ENCODE data around the gene ATG2A. TPM values are rescaled to one million over a fixed set of nuclear protein-coding genes. Genes with fewer than 3 reads are reported as not detected.
A peak's percentile ranks its signal among the peaks of the same experiment; 100 is the strongest.

The ATG2A gene
- 10 to 100 TPM; 19.5 to 21.6 (median 20.6) TPM for total RNA-seq
- 10 to 100 TPM; 11.0 to 17.9 (median 15.4) TPM for polyA plus RNA-seq
- long read RNA-seq, donor 1, partial matches to known transcripts = 12 of 14 reads
- long read RNA-seq, donor 1, other reads (novel, unspliced or antisense) = 2 of 14 reads
- long read RNA-seq, donor 2, partial matches to known transcripts = 17 of 19 reads
- long read RNA-seq, donor 2, other reads (novel, unspliced or antisense) = 2 of 19 reads

GRCh38 chr11:64916775-64917662 lies at the start of gene ATG2A:
Gene ATG2A (minus strand): TSS chr11:64917209. CDS start chr11:64917135, 74 bp downstream.
- ATAC-seq (peak; percentile 96 to 99 (median 98)), DNase-seq (peak; percentile 99 to 100)
- peaks cover 25% of the 10 kb centered on the region for H3K4me1 ChIP-seq
- TF ChIP-seq, protein P1, sequence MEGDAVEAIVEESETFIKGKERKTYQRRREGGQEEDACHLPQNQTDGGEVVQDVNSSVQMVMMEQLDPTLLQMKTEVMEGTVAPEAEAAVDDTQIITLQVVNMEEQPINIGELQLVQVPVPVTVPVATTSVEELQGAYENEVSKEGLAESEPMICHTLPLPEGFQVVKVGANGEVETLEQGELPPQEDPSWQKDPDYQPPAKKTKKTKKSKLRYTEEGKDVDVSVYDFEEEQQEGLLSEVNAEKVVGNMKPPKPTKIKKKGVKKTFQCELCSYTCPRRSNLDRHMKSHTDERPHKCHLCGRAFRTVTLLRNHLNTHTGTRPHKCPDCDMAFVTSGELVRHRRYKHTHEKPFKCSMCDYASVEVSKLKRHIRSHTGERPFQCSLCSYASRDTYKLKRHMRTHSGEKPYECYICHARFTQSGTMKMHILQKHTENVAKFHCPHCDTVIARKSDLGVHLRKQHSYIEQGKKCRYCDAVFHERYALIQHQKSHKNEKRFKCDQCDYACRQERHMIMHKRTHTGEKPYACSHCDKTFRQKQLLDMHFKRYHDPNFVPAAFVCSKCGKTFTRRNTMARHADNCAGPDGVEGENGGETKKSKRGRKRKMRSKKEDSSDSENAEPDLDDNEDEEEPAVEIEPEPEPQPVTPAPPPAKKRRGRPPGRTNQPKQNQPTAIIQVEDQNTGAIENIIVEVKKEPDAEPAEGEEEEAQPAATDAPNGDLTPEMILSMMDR (IDR thresholded peaks at IDR 0.05) = no peak
- no peaks in the 10 kb centered on the region for H3K9me3 ChIP-seq
- peaks cover 0 to 26% of the 10 kb centered on the region in 2 donors for H3K36me3 ChIP-seq (ENCODE audit: insufficient read depth in 1 of 2, low read depth in 1 of 2)
- H3K4me3 ChIP-seq = peak within 1 kb of the TSS; percentile 91
- WGBS, 3 donors = 0 to 1% (median 0%) methylated on average over 45 to 57 of the region's 57 CpGs
- no peaks in the 10 kb centered on the region for H3K27me3 ChIP-seq (ENCODE audit: insufficient read depth in 3 of 3, low read length in 2 of 3)
- H3K27ac ChIP-seq = peak within 1 kb of the TSS; percentile 84
- intact Hi-C loops (cut with DNase I) = loop anchor here in 1 of 2 donors (5.0 kb wide), 1 partner anchor 80 kb away; the partner anchor contains the start of gene BATF2

DNA sequence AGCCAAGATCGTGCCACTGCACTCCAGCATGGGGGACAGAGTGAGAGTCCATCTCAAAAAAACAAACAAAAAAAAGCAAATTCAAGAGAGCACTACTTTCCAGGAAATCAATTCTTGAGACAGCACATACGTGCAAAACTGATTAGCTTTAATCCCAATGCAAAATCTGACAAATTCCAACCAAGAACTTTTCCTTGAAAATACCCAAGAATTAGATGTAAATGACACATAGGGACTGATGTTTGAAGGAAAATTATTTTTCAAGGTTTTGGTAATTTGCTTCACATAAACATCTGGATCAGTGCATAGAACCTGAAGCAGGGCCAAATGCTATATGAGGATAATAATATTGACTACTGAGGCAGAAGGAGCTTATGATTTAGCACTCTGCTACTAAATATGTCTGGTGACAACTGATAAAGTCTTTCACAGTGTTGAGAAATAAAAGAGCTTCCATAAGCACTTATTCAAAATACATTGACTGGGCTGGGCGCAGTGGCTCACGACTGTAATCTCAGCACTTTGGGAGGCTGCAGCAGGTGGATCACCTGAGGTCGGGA lies 46.1 kb upstream of the ATG2A start:
- Histone ChIP-seq H3K4me3 (no peak overlapping the region), H3K36me3 (ENCODE audit: insufficient read depth in 1 of 2, low read depth in 1 of 2) (no peaks in the 10 kb centered on the region), H3K9me3 (no peaks in the 10 kb centered on the region), H3K27me3 (ENCODE audit: insufficient read depth in 3 of 3, low read length in 2 of 3) (peaks cover 0 to 3% (median 2%) of the 10 kb centered on the region in 3 donors), H3K27ac (no peak overlapping the region), H3K4me1 (no peaks in the 10 kb centered on the region)
- TF ChIP-seq, protein P1 (IDR thresholded peaks at IDR 0.05) = no peak
- WGBS, 3 donors = 73 to 82% (median 81%) methylated on average over 5 of the region's 5 CpGs
- intact Hi-C loops (cut with DNase I) = no loop called here
- no peak for DNase-seq
- ATAC-seq = no peak

DNA sequence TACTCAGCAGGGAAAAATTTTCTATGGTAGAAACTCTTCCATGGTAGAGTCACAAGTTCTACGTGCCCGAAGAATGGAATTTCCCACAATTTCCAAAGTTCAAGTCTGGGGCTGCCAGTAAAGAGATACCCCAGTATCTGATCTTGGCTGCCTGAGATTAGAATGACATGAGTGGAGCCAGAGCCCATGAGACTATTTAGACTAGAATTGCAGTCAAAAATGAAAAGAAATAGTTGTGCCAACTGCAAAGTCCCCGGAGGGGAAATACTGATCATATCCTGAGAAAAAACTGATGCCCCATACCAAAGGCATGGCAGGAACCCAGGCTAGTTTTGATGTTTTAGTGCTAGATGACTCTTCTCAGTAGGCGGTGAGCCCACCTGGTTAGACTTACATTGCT lies 43.7 kb upstream of the ATG2A start:
- TF ChIP-seq, protein P1 (IDR thresholded peaks at IDR 0.05) = no peak
- Histone ChIP-seq H3K36me3 (ENCODE audit: insufficient read depth in 1 of 2, low read depth in 1 of 2) (no peaks in the 10 kb centered on the region), H3K4me3 (no peak overlapping the region), H3K27ac (no peak overlapping the region), H3K9me3 (no peaks in the 10 kb centered on the region), H3K27me3 (ENCODE audit: insufficient read depth in 3 of 3, low read length in 2 of 3) (peaks cover 0 to 7% (median 2%) of the 10 kb centered on the region in 3 donors), H3K4me1 (no peaks in the 10 kb centered on the region)
- DNase-seq (no peak), ATAC-seq (no peak)
- intact Hi-C loops (cut with DNase I) = no loop called here
- 23 to 30% (median 29%) methylated on average over 4 of the region's 4 CpGs for WGBS, 3 donors

DNA sequence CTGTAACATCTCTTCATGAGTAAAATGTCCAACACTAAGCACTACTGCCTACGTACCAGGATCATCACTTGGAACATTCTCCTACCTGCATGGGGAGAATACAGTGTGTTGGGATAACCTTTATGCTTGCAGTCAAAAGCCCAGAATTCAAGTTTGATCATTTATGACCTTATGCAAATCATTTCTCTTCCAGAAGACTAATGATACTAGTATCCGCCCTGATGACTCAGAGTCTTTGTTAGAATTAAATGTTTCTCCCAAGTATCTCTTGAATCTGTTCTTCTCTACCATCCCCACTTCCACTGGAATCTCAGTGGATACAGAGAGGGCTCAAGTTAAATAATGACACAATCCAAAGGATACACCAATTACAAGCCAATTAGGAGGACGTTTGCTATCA lies 42.5 kb upstream of the ATG2A start:
- WGBS, 3 donors = 60 to 68% (median 61%) methylated on average over 3 of the region's 3 CpGs
- intact Hi-C loops (cut with DNase I) = no loop called here
- ATAC-seq (no peak), DNase-seq (no peak)
- H3K36me3 ChIP-seq (ENCODE audit: insufficient read depth in 1 of 2, low read depth in 1 of 2) = no peaks in the 10 kb centered on the region
- H3K27ac ChIP-seq = no peak overlapping the region
- H3K9me3 ChIP-seq = no peaks in the 10 kb centered on the region
- H3K4me3 ChIP-seq = no peak overlapping the region
- TF ChIP-seq, protein P1 (IDR thresholded peaks at IDR 0.05) = no peak
- no peaks in the 10 kb centered on the region for H3K4me1 ChIP-seq
- peaks cover 0 to 11% (median 2%) of the 10 kb centered on the region in 3 donors for H3K27me3 ChIP-seq (ENCODE audit: insufficient read depth in 3 of 3, low read length in 2 of 3)

Measured in psoas muscle (tissue), 8 donors.